ENCODE measurements around the gene OGDH. TPM values are rescaled to one million over a fixed set of nuclear protein-coding genes. Genes with fewer than 3 reads are reported as not detected.

The OGDH gene
- total RNA-seq, 1 donor from 2014 or later, result 73.7 TPM

DNA sequence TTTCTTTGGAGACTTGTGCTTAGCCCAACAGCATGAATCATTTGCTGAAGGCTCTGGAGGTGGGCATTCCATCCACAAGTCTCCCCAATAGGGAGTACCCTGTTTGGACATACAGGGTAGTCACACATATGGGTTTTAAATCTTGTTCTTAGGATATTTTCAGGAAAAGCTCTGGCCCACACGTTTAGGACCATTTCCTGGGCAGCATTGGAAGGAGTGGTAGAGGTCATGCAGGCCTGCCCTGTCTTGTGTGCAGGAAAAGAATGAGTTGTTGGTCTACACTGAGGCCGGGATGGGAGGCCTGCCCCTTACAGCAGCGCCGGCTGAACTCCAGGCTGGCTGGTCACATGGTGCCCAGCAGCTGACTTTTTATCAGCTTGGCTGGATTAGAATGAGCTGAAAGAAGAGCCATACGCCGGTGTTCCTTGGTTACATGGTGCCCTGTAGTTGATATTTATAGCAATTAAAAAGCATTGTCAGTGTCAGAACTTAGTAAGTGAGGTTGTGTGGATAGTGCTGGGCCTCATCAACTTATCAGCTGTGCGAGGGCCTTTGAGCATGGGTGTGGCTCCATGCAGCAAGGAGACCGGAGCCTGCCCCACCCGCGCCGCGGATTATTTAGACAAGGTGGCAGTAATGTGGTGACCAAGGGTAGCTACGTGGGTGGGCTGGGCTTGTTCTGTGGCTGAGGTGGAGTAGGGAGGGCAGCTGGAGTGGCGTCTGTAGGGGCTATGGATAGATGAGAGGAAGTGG, 28.6 kb downstream of the OGDH start:
- Histone ChIP-seq H3K27ac (ENCODE audit: low read depth, low read length) (peak overlapping the region; percentile 89), H3K79me2 (ENCODE audit: insufficient read depth, low read length) (peaks cover 9% of the 10 kb centered on the region), H3K9ac (ENCODE audit: low read length) (peak overlapping the region; percentile 72), H3K27me3 (ENCODE audit: insufficient read depth, low read length) (no peaks in the 10 kb centered on the region), H3K4me1 (ENCODE audit: insufficient read depth, low read length) (peaks cover 57% of the 10 kb centered on the region), H3K9me3 (ENCODE audit: insufficient read depth, low read depth, low read length) (no peaks in the 10 kb centered on the region), H3K36me3 (ENCODE audit: insufficient read depth, low read length) (no peaks in the 10 kb centered on the region), H2AFZ (ENCODE audit: low read depth, low read length) (no peak overlapping the region), H3K4me2 (ENCODE audit: low read length) (peak overlapping the region; percentile 49), H3K4me3 (ENCODE audit: insufficient read depth, low read depth, low read length) (no peak overlapping the region), H4K20me1 (ENCODE audit: insufficient read depth, low read length) (peaks cover 14% of the 10 kb centered on the region)
- no peaks in the 10 kb centered on the region for H3K9me3 Mint-ChIP-seq (ENCODE audit: unreplicated experiment)
- TF ChIP-seq, protein P1, sequence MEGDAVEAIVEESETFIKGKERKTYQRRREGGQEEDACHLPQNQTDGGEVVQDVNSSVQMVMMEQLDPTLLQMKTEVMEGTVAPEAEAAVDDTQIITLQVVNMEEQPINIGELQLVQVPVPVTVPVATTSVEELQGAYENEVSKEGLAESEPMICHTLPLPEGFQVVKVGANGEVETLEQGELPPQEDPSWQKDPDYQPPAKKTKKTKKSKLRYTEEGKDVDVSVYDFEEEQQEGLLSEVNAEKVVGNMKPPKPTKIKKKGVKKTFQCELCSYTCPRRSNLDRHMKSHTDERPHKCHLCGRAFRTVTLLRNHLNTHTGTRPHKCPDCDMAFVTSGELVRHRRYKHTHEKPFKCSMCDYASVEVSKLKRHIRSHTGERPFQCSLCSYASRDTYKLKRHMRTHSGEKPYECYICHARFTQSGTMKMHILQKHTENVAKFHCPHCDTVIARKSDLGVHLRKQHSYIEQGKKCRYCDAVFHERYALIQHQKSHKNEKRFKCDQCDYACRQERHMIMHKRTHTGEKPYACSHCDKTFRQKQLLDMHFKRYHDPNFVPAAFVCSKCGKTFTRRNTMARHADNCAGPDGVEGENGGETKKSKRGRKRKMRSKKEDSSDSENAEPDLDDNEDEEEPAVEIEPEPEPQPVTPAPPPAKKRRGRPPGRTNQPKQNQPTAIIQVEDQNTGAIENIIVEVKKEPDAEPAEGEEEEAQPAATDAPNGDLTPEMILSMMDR (IDR thresholded peaks at IDR 0.05; ENCODE audit: insufficient read depth, low read depth, low read length), result no peak
- TF ChIP-seq EZH2 (IDR thresholded peaks at IDR 0.05; ENCODE audit: insufficient read depth, low read length), result no peak
- H3K4me3 Mint-ChIP-seq (ENCODE audit: unreplicated experiment), result no peak overlapping the region
- FAIRE-seq (no peak), DNase-seq (ENCODE audit: low read depth) (no peak)
- H3K4me1 Mint-ChIP-seq (ENCODE audit: low read depth, unreplicated experiment), result peaks cover 52% of the 10 kb centered on the region
- H3K27me3 Mint-ChIP-seq (ENCODE audit: low read depth, unreplicated experiment), result no peaks in the 10 kb centered on the region
- no peak overlapping the region for H3K27ac Mint-ChIP-seq (ENCODE audit: unreplicated experiment)
- H3K36me3 Mint-ChIP-seq (ENCODE audit: low read depth, unreplicated experiment), result peaks cover 8% of the 10 kb centered on the region

DNA sequence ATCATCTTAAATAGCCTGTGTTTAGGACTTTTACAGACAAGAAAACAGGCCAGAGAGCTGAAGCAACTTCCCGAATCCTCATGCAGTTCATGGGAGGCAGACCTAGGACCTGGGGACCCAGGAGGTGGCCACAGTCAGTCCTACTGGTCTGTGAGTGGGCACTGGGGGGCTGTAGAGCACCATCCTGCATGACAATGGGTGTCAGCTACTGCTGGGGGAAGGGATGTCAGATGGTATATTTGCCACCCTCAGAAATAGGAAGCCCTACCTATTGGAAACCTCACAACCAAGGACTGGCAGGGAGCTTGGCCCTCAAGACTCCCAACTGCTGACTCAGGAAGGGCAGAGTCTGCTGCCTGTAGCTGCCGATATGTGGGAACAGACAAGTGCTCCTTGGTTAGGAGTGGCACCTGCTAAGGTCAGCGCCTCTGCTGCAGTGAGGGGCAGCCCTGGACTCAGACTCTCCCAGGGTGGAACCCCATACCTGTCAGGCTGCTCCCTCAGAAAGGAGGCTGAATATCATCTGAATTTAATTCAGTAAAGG, 29.7 kb downstream of the OGDH start:
- Histone ChIP-seq H3K27ac (ENCODE audit: low read depth, low read length) (no peak overlapping the region), H3K27me3 (ENCODE audit: insufficient read depth, low read length) (no peaks in the 10 kb centered on the region), H3K4me2 (ENCODE audit: low read length) (no peak overlapping the region), H3K79me2 (ENCODE audit: insufficient read depth, low read length) (peaks cover 9% of the 10 kb centered on the region), H3K9ac (ENCODE audit: low read length) (no peak overlapping the region), H2AFZ (ENCODE audit: low read depth, low read length) (no peak overlapping the region), H3K36me3 (ENCODE audit: insufficient read depth, low read length) (no peaks in the 10 kb centered on the region), H4K20me1 (ENCODE audit: insufficient read depth, low read length) (peaks cover 5% of the 10 kb centered on the region), H3K9me3 (ENCODE audit: insufficient read depth, low read depth, low read length) (no peaks in the 10 kb centered on the region), H3K4me3 (ENCODE audit: insufficient read depth, low read depth, low read length) (no peak overlapping the region), H3K4me1 (ENCODE audit: insufficient read depth, low read length) (peaks cover 63% of the 10 kb centered on the region)
- Mint-ChIP-seq H3K27ac (ENCODE audit: unreplicated experiment) (no peak overlapping the region), H3K4me3 (ENCODE audit: unreplicated experiment) (no peak overlapping the region), H3K9me3 (ENCODE audit: unreplicated experiment) (no peaks in the 10 kb centered on the region), H3K27me3 (ENCODE audit: low read depth, unreplicated experiment) (no peaks in the 10 kb centered on the region), H3K4me1 (ENCODE audit: low read depth, unreplicated experiment) (peaks cover 56% of the 10 kb centered on the region), H3K36me3 (ENCODE audit: low read depth, unreplicated experiment) (peaks cover 8% of the 10 kb centered on the region)
- no peak for DNase-seq (ENCODE audit: low read depth)
- TF ChIP-seq, protein P1 (IDR thresholded peaks at IDR 0.05; ENCODE audit: insufficient read depth, low read depth, low read length), result no peak
- TF ChIP-seq EZH2 (IDR thresholded peaks at IDR 0.05; ENCODE audit: insufficient read depth, low read length), result no peak
- no peak for FAIRE-seq

DNA sequence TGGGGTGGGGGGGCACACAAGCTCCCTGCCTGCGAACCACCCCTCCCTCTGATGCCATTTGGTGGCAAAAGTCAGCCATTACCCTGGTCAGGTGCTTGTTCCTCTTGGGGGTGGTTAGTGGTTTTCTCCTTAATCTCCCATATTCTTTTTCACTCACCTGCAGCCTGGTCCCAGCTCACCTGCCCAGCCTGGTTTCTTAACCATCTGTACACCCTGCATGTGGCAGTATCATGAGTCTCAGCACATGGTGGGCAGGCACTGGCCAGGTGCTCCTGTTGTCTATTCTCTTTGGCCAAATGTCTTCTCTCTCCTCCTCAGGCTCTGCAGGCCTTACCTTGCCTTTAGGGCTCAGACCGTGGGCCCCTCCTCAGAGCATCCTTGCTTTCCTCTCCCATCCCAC, 30.5 kb downstream of the OGDH start:
- peaks cover 57% of the 10 kb centered on the region for H3K4me1 ChIP-seq (ENCODE audit: insufficient read depth, low read length)
- no peak overlapping the region for H2AFZ ChIP-seq (ENCODE audit: low read depth, low read length)
- peaks cover 5% of the 10 kb centered on the region for H3K36me3 Mint-ChIP-seq (ENCODE audit: low read depth, unreplicated experiment)
- peaks cover 15% of the 10 kb centered on the region for H3K79me2 ChIP-seq (ENCODE audit: insufficient read depth, low read length)
- DNase-seq (ENCODE audit: low read depth), result no peak
- no peaks in the 10 kb centered on the region for H3K36me3 ChIP-seq (ENCODE audit: insufficient read depth, low read length)
- H3K27me3 Mint-ChIP-seq (ENCODE audit: low read depth, unreplicated experiment), result no peaks in the 10 kb centered on the region
- H3K9ac ChIP-seq (ENCODE audit: low read length), result no peak overlapping the region
- TF ChIP-seq, protein P1 (IDR thresholded peaks at IDR 0.05; ENCODE audit: insufficient read depth, low read depth, low read length), result no peak
- no peak for TF ChIP-seq EZH2 (IDR thresholded peaks at IDR 0.05; ENCODE audit: insufficient read depth, low read length)
- H3K4me3 Mint-ChIP-seq (ENCODE audit: unreplicated experiment), result no peak overlapping the region
- H3K27ac Mint-ChIP-seq (ENCODE audit: unreplicated experiment), result peak overlapping the region; percentile 2
- peaks cover 3% of the 10 kb centered on the region for H4K20me1 ChIP-seq (ENCODE audit: insufficient read depth, low read length)
- no peak overlapping the region for H3K4me3 ChIP-seq (ENCODE audit: insufficient read depth, low read depth, low read length)
- no peaks in the 10 kb centered on the region for H3K27me3 ChIP-seq (ENCODE audit: insufficient read depth, low read length)
- no peaks in the 10 kb centered on the region for H3K9me3 ChIP-seq (ENCODE audit: insufficient read depth, low read depth, low read length)
- no peak for FAIRE-seq
- peaks cover 49% of the 10 kb centered on the region for H3K4me1 Mint-ChIP-seq (ENCODE audit: low read depth, unreplicated experiment)
- no peak overlapping the region for H3K27ac ChIP-seq (ENCODE audit: low read depth, low read length)
- no peak overlapping the region for H3K4me2 ChIP-seq (ENCODE audit: low read length)
- H3K9me3 Mint-ChIP-seq (ENCODE audit: unreplicated experiment), result no peaks in the 10 kb centered on the region
